ENCODE results near the gene NEDD9.

DNA sequence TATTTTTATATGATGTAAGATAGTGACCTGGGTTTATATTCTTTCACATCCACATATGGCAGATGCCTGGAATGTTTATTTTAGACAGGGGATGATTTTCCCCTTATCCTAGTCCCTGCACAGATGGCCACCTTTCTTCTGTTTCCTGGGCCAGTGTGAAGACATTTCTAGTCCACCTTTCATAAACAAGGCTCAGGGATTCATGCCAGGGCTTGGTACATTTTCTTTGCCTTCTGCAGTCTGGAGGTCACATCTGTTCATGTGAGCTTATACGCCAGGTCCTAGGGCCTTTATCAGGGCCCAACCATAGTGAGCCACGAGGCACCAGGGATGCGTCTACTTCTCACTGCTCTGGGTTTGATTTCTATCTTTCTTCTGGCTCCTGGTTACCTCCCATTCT is 82.9 kb downstream of the NEDD9 start:
- TF ChIP-seq POLR2A (IDR thresholded peaks at IDR 0.05), result no peak
- TF ChIP-seq, protein P1, sequence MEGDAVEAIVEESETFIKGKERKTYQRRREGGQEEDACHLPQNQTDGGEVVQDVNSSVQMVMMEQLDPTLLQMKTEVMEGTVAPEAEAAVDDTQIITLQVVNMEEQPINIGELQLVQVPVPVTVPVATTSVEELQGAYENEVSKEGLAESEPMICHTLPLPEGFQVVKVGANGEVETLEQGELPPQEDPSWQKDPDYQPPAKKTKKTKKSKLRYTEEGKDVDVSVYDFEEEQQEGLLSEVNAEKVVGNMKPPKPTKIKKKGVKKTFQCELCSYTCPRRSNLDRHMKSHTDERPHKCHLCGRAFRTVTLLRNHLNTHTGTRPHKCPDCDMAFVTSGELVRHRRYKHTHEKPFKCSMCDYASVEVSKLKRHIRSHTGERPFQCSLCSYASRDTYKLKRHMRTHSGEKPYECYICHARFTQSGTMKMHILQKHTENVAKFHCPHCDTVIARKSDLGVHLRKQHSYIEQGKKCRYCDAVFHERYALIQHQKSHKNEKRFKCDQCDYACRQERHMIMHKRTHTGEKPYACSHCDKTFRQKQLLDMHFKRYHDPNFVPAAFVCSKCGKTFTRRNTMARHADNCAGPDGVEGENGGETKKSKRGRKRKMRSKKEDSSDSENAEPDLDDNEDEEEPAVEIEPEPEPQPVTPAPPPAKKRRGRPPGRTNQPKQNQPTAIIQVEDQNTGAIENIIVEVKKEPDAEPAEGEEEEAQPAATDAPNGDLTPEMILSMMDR (IDR thresholded peaks at IDR 0.05), result no peak

Measured in esophagus squamous epithelium (tissue), 4 donors.